ENCODE data around the gene MBTPS1.

- TF ChIP-seq, protein P1, sequence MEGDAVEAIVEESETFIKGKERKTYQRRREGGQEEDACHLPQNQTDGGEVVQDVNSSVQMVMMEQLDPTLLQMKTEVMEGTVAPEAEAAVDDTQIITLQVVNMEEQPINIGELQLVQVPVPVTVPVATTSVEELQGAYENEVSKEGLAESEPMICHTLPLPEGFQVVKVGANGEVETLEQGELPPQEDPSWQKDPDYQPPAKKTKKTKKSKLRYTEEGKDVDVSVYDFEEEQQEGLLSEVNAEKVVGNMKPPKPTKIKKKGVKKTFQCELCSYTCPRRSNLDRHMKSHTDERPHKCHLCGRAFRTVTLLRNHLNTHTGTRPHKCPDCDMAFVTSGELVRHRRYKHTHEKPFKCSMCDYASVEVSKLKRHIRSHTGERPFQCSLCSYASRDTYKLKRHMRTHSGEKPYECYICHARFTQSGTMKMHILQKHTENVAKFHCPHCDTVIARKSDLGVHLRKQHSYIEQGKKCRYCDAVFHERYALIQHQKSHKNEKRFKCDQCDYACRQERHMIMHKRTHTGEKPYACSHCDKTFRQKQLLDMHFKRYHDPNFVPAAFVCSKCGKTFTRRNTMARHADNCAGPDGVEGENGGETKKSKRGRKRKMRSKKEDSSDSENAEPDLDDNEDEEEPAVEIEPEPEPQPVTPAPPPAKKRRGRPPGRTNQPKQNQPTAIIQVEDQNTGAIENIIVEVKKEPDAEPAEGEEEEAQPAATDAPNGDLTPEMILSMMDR (IDR thresholded peaks at IDR 0.05) = no peak
- TF ChIP-seq POLR2A (IDR thresholded peaks at IDR 0.05) = no peak
Measured at GRCh38 chr16:84143081-84143480, 26.3 kb upstream of the MBTPS1 start.

All from stomach (tissue), 4 donors.